Stimulated activated naive CD4-positive, alpha-beta T cell treated with Interleukin-2 at 50 U/mL for 16 hours (primary cell): ENCODE data around the gene PACSIN2.
"Not testable (repeated sequence)": the region's sequence is repeated elsewhere in the genome, so short reads cannot be mapped to it uniquely, and the experiment has no call there.

Experiments used
- DNase-seq: peaks from one replicate; lab custom pipeline; 2025; lab: John Stamatoyannopoulos, UW

PACSIN2 gene

DNA sequence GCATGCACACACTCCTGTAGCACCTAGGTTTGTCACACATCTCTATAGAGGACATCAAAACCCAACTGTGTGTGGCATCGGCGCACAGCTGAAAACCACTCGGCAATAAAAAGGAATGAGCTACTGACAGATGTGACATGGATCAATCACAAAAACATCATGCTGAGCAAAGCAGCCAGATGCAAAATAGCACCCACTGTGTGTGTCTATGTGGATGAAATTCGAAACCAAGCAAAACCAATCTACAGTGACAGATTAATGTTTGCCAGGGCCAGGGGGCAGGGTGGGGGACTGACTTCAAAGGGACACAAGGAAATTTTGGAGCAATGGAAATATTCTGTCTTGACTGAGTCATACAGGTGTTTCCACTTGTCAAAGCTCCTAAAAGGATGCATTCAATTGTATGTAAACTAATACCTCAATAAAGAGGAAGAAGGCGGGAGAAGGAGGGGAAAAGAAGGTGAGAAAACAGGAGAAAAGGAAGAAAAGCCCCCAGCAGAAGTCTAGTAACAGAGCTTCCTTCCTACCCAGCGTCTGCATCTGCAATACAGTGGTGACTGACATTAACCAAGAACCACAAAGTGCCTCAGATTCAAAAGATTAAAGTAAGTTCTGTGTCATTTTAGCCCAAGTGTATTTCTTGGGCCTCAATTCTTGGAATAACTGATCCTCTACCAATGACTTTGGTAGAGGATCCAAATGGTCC lies 49.8 kb downstream of the PACSIN2 start:
- DNase-seq, result peak; percentile 41

- DNase-seq, result no peak
Measured at GRCh38 chr22:42963231-42963595, 51.7 kb downstream of the PACSIN2 start.

DNA sequence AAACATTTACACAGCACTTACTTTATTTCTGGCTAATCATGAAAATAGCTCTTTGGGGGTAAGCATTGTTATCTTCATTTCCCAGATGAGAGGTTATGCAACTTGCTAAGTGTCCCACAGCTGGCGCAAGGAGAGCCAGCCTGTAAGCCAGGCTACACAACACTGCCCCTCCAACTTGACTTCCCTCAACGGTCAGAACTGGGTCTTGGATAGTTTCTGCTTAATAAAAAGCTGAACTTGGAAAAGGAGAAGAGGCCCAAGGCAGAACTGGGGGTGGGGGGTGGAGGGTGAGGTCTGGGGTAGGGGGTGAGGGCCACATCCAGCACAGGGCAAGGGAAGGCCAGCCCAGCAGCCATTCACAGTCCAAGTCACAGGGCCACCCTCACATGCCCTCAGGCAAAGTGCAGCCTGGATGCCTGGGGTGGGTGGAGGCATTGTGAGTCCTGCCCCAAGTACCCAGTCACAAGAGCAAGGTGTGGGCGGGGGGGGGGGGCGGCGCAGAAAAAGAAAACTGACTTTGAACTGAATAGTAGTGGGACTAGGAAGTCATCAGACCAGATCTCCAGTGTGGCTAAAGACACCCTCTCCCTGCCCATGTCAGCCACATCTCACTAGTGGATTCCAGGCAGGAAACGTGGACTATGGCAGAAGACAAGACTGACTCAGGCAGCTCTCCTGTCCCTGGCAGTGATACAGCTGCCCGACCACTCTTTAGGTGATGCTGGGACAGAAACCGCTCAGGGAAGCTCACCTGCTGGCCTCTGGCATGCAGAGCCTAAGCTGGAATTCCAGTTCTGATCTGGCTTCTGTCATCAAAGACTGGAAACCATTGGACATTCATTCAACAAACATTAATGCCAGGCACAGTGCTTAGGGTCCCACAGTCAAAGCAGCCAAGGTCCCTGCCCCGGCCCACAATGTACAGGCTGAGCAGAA lies 52.4 kb downstream of the PACSIN2 start:
- no peak for DNase-seq

- DNase-seq, result no peak
Measured at GRCh38 chr22:42961810-42962209, 53.1 kb downstream of the PACSIN2 start.

DNA sequence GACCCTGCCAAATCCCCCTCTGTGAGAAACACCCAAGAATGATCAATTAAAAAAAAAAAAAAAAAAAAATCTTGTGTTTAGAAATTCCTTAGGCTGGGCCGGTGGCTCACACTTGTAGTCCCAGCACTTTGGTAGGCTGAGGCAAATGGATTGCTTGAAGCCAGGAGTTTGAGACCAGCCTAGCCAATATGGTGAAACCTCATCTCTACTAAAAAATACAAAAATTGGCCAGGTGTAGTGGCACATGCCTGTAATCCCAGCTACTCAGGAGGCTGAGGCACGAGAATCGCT lies 53.6 kb downstream of the PACSIN2 start:
- DNase-seq, result not testable (repeated sequence)

DNA sequence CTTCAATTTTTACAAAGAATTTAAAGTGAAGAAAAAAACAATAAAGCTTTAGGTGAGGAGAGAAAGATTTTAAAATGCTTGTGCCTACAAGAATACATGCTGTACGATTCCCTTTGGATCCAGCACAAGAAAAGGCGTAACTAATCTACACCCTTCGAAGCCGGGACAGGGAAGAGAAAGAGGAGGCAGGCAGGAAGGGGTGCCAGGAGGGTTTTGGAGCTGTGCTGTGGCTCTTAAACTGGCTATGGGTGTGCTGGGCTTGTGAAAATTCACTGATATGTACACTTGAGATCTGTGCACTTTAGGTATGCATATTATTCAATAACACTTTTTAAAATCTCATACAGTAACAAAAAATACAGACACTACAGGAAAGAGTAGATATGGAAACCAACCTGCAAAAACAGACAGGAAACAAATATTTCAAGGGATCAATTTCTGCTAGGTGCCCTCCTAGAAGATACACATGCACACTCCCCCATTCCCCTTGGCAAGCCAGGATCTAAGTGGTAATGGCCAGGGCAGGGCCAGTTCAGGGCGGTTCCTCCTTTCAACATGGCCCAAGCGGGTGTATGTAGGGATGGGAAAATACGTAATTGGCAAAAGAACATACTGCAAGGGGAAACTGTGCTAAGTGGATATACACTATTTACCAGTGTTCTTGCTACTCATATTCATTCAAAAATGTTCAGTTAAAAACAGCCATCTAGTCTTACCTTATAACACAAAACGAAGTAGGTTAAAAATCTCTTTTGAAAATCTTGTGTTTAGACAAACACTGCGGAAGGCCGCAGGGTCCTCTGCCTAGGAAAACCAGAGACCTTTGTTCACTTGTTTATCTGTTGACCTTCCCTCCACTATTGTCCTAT lies 54.2 kb downstream of the PACSIN2 start:
- DNase-seq, result no peak

DNA sequence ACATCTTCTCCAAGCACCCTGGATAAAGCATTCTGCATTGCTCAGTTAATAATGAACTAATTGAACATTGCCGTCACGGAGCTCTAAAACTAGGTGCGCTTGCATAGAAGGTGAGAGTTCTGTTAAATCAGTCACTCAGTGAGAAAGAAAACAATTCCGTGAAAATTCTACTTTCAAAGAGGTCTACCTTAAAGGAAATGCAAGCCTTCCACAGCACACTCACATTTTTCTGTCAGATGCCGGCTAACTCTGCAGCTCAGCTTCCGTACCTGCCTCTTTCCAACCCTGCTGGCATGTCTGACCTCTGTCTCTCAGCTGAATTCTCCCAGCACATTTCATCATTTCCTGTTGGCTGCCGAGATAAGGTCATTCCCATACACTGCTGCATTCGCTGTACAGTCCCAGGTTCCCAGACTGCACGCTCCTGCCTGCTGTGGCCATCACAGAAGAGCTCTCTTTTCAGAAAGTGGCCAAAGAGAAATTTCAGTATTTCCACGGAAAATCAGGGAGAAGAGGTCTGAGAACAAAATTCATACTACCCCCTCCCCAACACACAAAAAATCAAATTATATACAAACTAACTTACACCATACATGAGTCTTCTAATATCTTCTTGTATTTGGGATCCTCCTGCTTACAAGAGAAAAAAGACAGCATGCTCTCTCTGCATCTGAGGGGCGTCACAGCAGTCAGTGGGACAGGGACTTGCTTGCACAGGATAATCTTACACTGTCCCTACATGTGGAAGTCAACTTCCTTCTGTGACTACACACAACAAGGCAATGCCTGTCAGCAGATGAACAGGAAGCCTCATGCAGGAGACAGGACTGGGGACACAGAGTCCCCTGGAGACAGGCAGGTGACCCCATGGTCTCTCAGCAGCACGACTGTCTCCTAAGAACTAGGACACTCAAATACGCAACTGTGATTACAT lies 55.1 kb downstream of the PACSIN2 start:
- no peak for DNase-seq

GRCh38 chr22:42958937-42959336 lies 56.0 kb downstream of the PACSIN2 start:
- DNase-seq, result no peak

- no peak for DNase-seq
Measured at GRCh38 chr22:42957958-42958357, 57.0 kb downstream of the PACSIN2 start.

- no peak for DNase-seq
Measured at GRCh38 chr22:42957544-42957943, 57.4 kb downstream of the PACSIN2 start.

DNA sequence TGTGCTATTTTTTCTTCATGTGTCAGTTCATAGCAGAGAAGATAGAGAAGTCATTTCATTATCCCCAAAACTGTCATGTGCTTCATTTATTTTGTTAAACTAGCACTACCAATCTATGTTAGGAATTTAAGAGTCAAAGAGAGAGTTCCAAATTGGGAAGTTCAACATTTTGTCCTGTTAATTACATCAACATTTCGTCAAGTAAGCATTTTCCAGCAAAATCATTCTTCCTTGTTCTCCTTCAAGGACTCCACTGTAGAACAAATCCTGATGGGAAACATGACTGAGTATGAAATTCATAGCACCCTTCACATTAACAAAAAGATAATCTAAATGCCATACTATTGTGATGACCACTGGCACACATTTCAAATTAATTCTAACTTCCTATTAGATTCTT lies 59.1 kb downstream of the PACSIN2 start:
- no peak for DNase-seq

DNA sequence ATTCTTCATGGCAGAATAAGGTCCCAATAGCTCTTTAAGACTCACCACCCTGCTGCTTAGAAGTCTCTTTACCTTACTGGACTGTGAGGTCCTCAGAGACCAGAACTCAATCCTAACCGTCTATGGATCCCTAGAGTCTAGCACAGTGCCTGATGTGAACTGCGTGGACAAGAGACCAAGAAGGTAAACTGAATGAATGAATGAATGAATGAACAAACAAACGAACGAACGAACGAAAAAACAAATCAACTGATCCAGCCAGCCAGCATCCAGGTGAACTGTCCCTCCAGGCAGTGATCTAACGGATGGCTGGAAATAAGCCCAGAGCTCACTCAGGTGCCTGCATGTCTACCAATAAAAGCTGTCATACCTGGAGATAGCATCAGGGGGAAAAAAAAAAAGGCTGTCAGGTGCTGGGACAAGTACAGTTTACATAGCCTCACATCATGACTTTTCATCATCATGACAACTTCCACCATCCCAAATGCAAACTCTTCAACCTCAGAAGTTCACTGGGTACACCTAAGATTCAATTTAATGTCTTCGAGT lies 59.8 kb downstream of the PACSIN2 start:
- DNase-seq, result no peak

- not testable (repeated sequence) for DNase-seq
Measured at GRCh38 chr22:42953751-42954150, 61.2 kb downstream of the PACSIN2 start.

GRCh38 chr22:42951093-42951710 lies 63.7 kb downstream of the PACSIN2 start:
- DNase-seq, result no peak

DNA sequence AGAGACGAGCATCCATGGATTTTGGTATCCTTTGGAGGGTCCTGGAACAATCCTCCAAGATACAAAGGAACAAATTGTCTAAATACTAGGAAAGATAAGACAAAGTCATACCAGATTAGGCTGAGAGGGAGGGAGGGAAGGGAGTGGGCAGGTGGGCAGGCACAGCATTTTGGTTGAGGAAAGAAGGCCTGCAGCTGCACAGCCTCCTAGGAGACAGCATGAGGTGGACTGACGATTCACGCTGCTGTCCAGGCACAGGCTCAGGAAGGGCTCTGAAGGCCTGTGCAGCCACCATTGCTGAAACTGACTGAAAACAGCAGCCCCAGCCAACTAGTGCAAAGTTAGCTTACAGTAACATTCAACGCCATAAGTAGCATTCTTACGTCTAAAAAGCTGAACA lies 64.7 kb downstream of the PACSIN2 start:
- DNase-seq, result no peak

DNA sequence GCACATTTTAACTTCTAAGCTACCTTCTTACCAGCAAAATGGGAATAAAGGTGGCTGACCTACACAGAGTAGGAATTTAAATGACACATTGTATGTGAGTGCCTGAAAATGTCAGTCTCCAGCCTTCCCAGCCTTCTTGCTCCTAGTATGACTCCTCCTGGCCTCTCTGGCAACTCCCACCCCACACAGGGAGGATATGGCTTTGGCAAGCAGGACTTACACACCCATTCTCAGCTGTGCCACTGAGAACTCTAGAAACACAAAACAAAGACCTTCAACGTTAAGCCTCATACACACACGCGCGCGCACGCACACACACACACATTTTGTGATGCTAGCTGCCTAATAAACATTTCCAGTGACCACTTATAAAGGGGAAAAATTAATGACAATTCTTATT lies 65.8 kb downstream of the PACSIN2 start:
- no peak for DNase-seq

- no peak for DNase-seq
Measured at GRCh38 chr22:42948294-42948693, 66.7 kb downstream of the PACSIN2 start.

DNA sequence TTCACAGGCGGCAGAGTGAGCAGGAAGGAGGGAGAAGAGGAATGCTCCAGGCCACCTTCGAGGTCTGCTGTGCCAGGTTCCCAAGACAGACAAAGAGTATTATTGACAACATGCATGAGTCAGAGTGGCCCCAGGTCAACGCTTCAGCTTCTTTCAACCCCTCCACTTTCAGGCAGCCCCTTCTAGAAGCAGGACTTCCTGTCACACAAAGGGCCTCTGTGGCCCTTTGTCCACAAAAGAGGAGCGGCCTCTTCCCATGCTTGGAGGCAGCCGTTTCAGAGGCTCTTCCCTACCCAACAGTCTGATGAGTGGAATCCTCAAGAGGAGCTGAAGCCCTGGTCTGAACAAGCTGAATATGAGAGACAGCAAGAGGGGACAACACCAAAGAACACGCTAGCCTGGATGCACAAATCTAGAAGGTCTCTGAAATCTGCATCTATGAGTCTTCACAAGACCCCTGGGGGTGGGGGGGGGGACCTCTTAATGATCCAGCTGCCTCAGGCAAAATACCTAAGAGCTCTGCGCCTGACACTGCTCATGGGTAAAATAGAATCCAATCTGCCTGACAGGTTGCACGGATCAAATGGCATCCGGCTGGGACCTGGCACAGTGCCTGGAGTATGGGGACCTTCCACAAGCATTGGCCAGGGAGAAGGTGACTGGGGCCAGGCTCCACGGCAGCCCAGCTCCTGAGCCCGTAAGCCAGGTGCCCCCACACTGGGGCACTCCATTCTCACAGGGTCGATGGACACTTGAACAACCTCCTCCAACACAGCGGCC lies 67.5 kb downstream of the PACSIN2 start:
- no peak for DNase-seq

DNA sequence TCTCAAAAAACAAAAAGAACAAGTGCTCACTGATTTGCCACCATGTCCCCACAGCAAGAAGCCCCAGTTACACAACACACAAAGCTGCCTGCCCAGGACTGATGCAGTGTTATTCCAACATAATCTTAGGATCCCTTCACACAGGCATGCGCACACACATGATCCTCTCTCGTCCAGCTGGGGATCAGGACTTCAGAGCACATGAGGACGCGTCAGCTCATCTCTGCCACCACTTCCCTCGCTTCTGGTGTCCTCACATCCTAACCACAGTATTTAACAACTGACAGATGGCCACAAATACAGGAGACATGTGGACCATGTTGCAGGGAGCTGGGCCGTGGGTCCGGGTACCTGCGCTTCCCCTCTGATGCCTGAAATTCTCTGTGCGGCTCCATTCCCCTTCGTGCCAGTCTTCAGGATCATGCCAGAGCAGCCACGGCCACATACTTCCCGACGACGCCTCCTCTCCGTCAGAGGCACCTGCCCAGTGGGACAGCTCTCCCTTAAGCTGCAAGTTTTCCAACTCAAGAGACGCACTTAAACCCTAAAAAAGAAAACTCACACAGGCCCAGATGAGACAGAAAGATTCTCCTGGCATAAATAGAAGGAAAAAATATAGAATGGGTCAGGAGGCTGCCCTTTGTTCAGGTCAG lies 68.3 kb downstream of the PACSIN2 start:
- DNase-seq, result no peak
